ENCODE data around the gene LEF1.

- TF ChIP-seq CTCF (IDR thresholded peaks at IDR 0.05; ENCODE audit: insufficient read depth, low read depth, low read length) (no peak), EZH2 (IDR thresholded peaks at IDR 0.05; ENCODE audit: insufficient read depth, low read length) (no peak)
Measured at GRCh38 chr4:108080747-108081146, 88.0 kb downstream of the LEF1 start.
